Naive thymus-derived CD8-positive, alpha-beta T cell (primary cell): ENCODE results near the gene PGS1. TPM values are rescaled to one million over a fixed set of nuclear protein-coding genes. Genes with fewer than 3 reads are reported as not detected.
A peak's percentile ranks its signal among the peaks of the same experiment; 100 is the strongest.

Experiments used
- ATAC-seq, 2 donors: fragments of 150-1000 bp; cut with Tn5 transposase in 1 of 2; sonication (Bioruptor Pico), chemical (Tn5 transposase) in 1 of 2; 1 replicate in 1 of 2; 2 replicates in 1 of 2; pipeline ENCODE4 v1.10.0; 2021; ENCODE audit warnings: mild to moderate bottlenecking in 2 of 2, moderate library complexity in 2 of 2
- POLR2A ChIA-PET: fragments of 350-600 bp; sonication (Branson Sonifier 250); formaldehyde crosslinking; loops from one replicate; lab custom pipeline; 2021; ENCODE audit warnings: antibody characterized with exemption; lab: Charles Lee
- DNase-seq, 10 donors: peaks; one replicate each; pipeline versions ENCODE4 v3.0.0 to v3.0.0-alpha.2; 2020 to 2022
- H3K27ac Mint-ChIP-seq, 10 donors: one replicate each; pipeline ENCODE4 v1.8.0; 2020 to 2022; ENCODE audit warnings: mild to moderate bottlenecking in 10 of 10, mixed read lengths in 10 of 10, moderate library complexity in 4 of 10, inconsistent platforms in 1 of 10
- H3K27me3 Mint-ChIP-seq, 5 donors: one replicate each; pipeline ENCODE4 v1.8.0; 2021 to 2022; ENCODE audit warnings: mixed read lengths in 5 of 5
- H3K36me3 Mint-ChIP-seq, 3 donors: one replicate each; pipeline ENCODE4 v1.8.0; 2020 to 2022; ENCODE audit warnings: mixed read lengths in 3 of 3, mild to moderate bottlenecking in 2 of 3, inconsistent platforms in 1 of 3
- H3K4me1 Mint-ChIP-seq, 4 donors: one replicate each; pipeline ENCODE4 v1.8.0; 2021 to 2022; ENCODE audit warnings: mixed read lengths in 4 of 4
- H3K4me3 Mint-ChIP-seq, 10 donors: one replicate each; pipeline ENCODE4 v1.8.0; 2020 to 2022; ENCODE audit warnings: mild to moderate bottlenecking in 10 of 10, mixed read lengths in 10 of 10, moderate library complexity in 6 of 10, inconsistent platforms in 1 of 10
- H3K9me3 Mint-ChIP-seq, 9 donors: one replicate each; pipeline ENCODE4 v1.8.0; 2020 to 2022; ENCODE audit warnings: mixed read lengths in 9 of 9, mild to moderate bottlenecking in 3 of 9, inconsistent platforms in 1 of 9, moderate library complexity in 1 of 9
- polyA plus RNA-seq, 3 donors: library from polyadenylated mRNA; unstranded; fragments of 300-500 nt; fragmentation: Illumina TruSeq; gene quantifications; one replicate each; pipeline ENCODE4 v1.2.3, GENCODE V29; 2021
- total RNA-seq, 8 experiments: library from RNA in 2 of 8; stranded (reverse) in 2 of 8; gene quantifications; one replicate each; pipeline ENCODE4 v1.2.3 and lab custom pipeline; 2021 to 2026

Gene PGS1
- total and polyA plus RNA-seq, 5 experiments from 2014 or later: 24.3 to 73.4 (median 46.6) TPM

GRCh38 chr17:78437508-78438169 is 59.2 kb downstream of the PGS1 start:
- Mint-ChIP-seq H3K9me3 (peaks cover 0 to 2% (median 0%) of the 10 kb centered on the region in 9 donors), H3K36me3 (no peaks in the 10 kb centered on the region), H3K4me1 (peaks cover 0 to 9% (median 6%) of the 10 kb centered on the region in 4 donors), H3K27me3 (no peaks in the 10 kb centered on the region), H3K4me3 (peak overlapping the region in 4 of 10 donors; percentile 25 to 50 (median 30)), H3K27ac (peak overlapping the region in 5 of 10 donors; percentile 17 to 96 (median 78))
- POLR2A ChIA-PET: no interaction called here
- no peak for DNase-seq
- ATAC-seq: no peak

DNA sequence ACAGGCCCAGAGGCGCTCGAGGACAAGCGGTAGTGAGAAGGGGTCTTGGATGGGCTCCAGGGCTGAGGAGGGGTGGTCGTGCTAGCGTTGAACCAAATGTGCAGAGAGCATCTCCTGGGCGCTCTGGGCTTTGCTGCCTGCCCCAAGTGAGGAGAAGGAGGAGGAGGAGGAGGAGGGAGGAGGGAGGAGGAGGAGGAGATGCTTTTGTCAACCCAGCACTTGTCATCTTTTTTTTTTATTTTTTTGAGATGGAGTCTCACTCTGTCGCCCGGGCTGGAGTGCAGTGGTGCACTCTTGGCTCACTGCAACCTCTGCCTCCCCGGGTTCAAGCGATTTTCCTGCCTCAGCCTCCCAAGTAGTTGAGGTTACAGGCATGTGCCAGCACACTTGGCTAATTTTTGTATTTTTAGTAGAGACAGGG is 59.8 kb downstream of the PGS1 start:
- ATAC-seq (peak; percentile 39 to 70), DNase-seq (peak in 4 of 10 donors; percentile 16 to 62 (median 42))
- Mint-ChIP-seq H3K4me3 (peak overlapping the region in 3 of 10 donors; percentile 25 to 65 (median 26)), H3K36me3 (no peaks in the 10 kb centered on the region), H3K4me1 (peaks cover 0 to 15% (median 6%) of the 10 kb centered on the region in 4 donors), H3K9me3 (peaks cover 0 to 2% (median 0%) of the 10 kb centered on the region in 9 donors), H3K27ac (peak overlapping the region in 3 of 10 donors; percentile 72 to 96 (median 95)), H3K27me3 (no peaks in the 10 kb centered on the region)
- POLR2A ChIA-PET: no interaction called here

- Mint-ChIP-seq H3K36me3 (no peaks in the 10 kb centered on the region), H3K27ac (peak overlapping the region in 3 of 10 donors; percentile 57 to 95 (median 57)), H3K9me3 (peaks cover 0 to 2% (median 0%) of the 10 kb centered on the region in 9 donors), H3K4me3 (no peak overlapping the region), H3K4me1 (peaks cover 0 to 15% (median 6%) of the 10 kb centered on the region in 4 donors), H3K27me3 (no peaks in the 10 kb centered on the region)
- POLR2A ChIA-PET: interaction anchor here (0.6 kb wide), 1 partner anchor 269 kb away, joined by 3 read pairs; no protein-coding TSS in a partner anchor
- peak in 1 of 10 donors; percentile 16 for DNase-seq
- ATAC-seq: peak; percentile 26 to 46
Observed at GRCh38 chr17:78438694-78439325, 60.4 kb downstream of the PGS1 start.

DNA sequence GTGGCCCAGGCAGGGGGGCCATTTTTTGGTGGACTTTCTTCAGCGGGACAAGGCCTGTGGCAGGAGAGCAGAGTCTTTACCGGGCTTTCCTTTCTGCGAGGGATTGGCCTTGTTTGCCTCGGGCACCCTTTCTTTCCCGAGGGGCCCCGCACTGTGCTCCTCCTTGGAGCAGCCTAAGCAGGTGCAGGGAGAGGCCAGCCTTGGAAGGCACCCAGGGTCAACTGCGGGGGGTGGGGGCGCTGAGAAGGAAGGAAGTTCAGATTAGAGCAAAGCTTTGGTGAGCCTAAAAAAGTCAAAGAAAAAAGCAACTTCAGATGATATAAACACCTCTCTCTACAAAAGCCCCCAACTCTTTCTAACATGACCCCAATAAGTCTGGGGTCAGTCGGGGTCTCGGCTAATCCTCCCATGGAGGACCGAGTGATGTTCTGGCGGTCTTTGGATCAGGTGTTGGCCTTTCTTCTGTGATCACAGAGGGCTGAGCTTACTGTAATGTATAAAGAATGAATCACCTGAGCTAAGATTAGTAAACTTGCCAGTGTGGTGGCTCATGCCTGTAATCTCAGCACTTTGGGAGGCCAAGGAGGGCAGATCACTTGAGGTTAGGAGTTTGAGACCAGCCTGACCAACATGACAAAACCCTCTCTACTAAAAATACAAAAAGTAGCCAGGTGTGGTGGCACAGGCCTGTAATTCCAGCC is 63.0 kb downstream of the PGS1 start:
- ATAC-seq (no peak), DNase-seq (no peak)
- Mint-ChIP-seq H3K27ac (peak overlapping the region in 1 of 10 donors; percentile 60), H3K4me3 (no peak overlapping the region), H3K9me3 (peaks cover 0 to 2% (median 0%) of the 10 kb centered on the region in 9 donors), H3K36me3 (no peaks in the 10 kb centered on the region), H3K27me3 (no peaks in the 10 kb centered on the region), H3K4me1 (peaks cover 0 to 15% (median 5%) of the 10 kb centered on the region in 4 donors)
- POLR2A ChIA-PET: no interaction called here

DNA sequence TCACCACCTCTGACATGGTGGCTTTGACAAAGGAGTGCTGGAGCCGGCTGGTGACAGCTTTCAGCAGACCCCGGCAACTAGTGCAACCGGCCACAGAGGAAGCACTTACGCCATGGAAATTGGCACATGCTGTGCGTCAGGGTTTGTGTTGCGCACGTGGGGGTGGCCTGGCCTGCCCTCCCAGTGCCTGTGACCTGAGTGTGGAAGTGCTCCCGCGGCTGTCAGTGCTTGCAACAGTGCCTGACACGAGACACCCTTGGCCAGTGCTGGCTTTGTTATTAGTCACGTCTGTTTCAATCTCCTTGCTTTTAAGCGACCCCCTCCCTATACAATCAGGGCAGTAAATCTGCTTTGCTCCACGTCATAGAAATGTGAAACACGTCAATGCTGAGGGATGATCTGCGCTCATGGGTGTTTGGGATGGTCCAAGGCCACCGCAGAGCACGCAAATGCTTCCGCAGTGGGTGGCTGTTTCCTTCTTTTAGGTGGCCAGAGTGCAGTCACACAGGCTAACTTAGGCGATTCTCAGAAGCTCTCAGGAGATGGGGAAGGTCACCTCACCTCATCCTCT is 64.3 kb downstream of the PGS1 start:
- no peaks in the 10 kb centered on the region for H3K27me3 Mint-ChIP-seq
- H3K4me3 Mint-ChIP-seq: no peak overlapping the region
- POLR2A ChIA-PET: no interaction called here
- DNase-seq (peak in 1 of 10 donors; percentile 20), ATAC-seq (no peak)
- peaks cover 0 to 15% (median 4%) of the 10 kb centered on the region in 4 donors for H3K4me1 Mint-ChIP-seq
- no peaks in the 10 kb centered on the region for H3K36me3 Mint-ChIP-seq
- H3K27ac Mint-ChIP-seq: no peak overlapping the region
- H3K9me3 Mint-ChIP-seq: peaks cover 0 to 2% (median 0%) of the 10 kb centered on the region in 9 donors

DNA sequence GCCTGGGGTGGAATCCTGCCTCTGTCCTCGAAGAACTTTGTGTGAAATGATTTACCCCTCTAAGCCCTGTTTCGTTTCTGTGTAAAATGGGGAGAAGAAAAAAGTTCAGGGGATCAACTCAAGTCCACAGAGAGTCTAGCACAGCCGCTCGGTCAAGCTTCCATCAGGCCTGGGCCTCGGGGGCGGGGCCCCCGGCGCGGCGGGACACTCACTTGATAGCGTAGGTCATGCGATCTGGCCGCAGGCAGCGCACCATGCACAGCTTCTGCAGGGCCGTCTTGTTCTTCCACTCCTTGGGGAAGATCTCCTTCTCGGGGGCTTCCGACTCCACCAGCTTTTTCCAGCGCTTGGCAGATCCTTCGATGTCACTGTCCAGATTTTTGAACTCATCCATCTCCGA is 65.9 kb downstream of the PGS1 start:
- POLR2A ChIA-PET: no interaction called here
- no peak for DNase-seq
- Mint-ChIP-seq H3K36me3 (no peaks in the 10 kb centered on the region), H3K4me3 (no peak overlapping the region), H3K9me3 (no peaks in the 10 kb centered on the region), H3K27ac (no peak overlapping the region), H3K4me1 (peaks cover 0 to 15% (median under 1%) of the 10 kb centered on the region in 4 donors), H3K27me3 (no peaks in the 10 kb centered on the region)
- ATAC-seq: no peak

DNA sequence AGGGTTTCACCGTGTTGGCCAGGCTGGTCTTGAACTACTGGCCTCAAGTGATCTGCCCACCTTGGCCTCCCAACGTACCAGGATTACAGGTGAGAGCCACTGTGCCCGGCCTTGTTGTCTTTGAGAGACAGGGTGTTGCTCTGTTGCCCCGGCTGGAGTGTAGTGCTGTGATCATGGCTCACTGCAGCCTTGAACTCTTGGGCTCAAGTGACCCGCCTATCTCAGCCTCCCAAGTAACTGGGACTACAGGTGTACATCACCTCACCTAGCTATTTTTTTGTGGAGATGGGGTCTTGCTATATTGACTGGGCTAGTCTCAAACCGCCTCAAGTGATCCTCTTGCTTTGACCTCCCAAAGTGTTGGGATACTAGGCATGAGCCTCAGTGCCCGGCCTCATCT is 68.4 kb downstream of the PGS1 start:
- H3K27me3 Mint-ChIP-seq: no peaks in the 10 kb centered on the region
- DNase-seq: no peak

GRCh38 chr17:78448356-78448993 is 70.0 kb downstream of the PGS1 start:
- POLR2A ChIA-PET: no interaction called here
- peak overlapping the region in 1 of 10 donors; percentile 7 for H3K27ac Mint-ChIP-seq
- no peak for ATAC-seq
- H3K9me3 Mint-ChIP-seq: no peaks in the 10 kb centered on the region
- no peaks in the 10 kb centered on the region for H3K27me3 Mint-ChIP-seq
- H3K4me3 Mint-ChIP-seq: no peak overlapping the region
- no peaks in the 10 kb centered on the region for H3K36me3 Mint-ChIP-seq
- H3K4me1 Mint-ChIP-seq: peaks cover 0 to 5% (median 0%) of the 10 kb centered on the region in 4 donors
- no peak for DNase-seq

More for the DNA sequence above, 68.4 kb downstream of the PGS1 start:
- no peaks in the 10 kb centered on the region for H3K36me3 Mint-ChIP-seq
- H3K4me1 Mint-ChIP-seq: peaks cover 0 to 12% (median 3%) of the 10 kb centered on the region in 4 donors
- ATAC-seq: no peak
- POLR2A ChIA-PET: no interaction called here
- H3K27ac Mint-ChIP-seq: no peak overlapping the region
- H3K9me3 Mint-ChIP-seq: no peaks in the 10 kb centered on the region
- H3K4me3 Mint-ChIP-seq: no peak overlapping the region

DNA sequence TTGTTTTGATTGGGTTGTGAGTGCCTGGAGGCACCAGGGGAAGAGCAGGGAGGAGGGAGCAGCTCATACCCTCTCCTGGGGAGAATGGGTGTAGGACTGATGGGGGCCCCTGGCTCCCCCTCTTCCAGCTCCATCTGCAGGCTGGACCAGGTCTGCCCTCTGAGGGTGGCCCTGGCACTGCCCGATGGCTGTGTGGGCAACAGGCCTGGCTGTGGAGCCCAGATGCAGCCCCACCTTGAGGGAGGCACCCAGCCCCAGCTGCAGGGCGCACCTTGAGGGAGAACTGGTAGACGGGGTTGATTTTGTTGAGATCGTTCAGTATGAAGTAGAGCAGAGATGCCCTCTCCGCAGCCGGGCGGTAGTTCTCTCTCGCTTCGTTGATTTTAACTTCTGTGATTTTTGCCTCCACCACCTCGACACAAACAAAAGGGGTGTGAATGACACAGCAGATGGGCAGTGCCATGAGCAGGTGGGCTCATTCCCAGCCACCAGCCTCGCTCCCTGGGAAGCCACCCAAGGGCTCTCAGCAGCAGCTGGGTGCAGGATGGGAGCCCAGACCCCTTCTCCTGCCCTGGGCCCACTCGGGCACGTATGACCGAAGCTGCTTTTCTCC is 71.6 kb downstream of the PGS1 start:
- H3K9me3 Mint-ChIP-seq: no peaks in the 10 kb centered on the region
- POLR2A ChIA-PET: interaction anchor here (0.6 kb wide), 1 partner anchor 488 kb away, joined by 6 read pairs; no protein-coding TSS in a partner anchor
- peaks cover 0 to 5% (median 0%) of the 10 kb centered on the region in 4 donors for H3K4me1 Mint-ChIP-seq
- peaks cover 0 to 2% (median 0%) of the 10 kb centered on the region in 5 donors for H3K27me3 Mint-ChIP-seq
- no peak overlapping the region for H3K4me3 Mint-ChIP-seq
- DNase-seq (no peak), ATAC-seq (no peak)
- no peaks in the 10 kb centered on the region for H3K36me3 Mint-ChIP-seq
- no peak overlapping the region for H3K27ac Mint-ChIP-seq

- no peak overlapping the region for H3K4me3 Mint-ChIP-seq
- no peak for DNase-seq
Observed at GRCh38 chr17:78450696-78451345, 72.4 kb downstream of the PGS1 start.

GRCh38 chr17:78451753-78452152 is 73.3 kb downstream of the PGS1 start:
- Mint-ChIP-seq H3K27ac (peak overlapping the region in 2 of 10 donors; percentile 75 to 79), H3K9me3 (no peaks in the 10 kb centered on the region), H3K36me3 (no peaks in the 10 kb centered on the region), H3K4me3 (no peak overlapping the region), H3K4me1 (peaks cover 0 to 4% (median 0%) of the 10 kb centered on the region in 4 donors), H3K27me3 (peaks cover 0 to 4% (median 0%) of the 10 kb centered on the region in 5 donors)
- POLR2A ChIA-PET: no interaction called here
- DNase-seq (no peak), ATAC-seq (no peak)

More at GRCh38 chr17:78450696-78451345, 72.4 kb downstream of the PGS1 start:
- ATAC-seq: no peak
- POLR2A ChIA-PET: no interaction called here
- peaks cover 0 to 2% (median 0%) of the 10 kb centered on the region in 5 donors for H3K27me3 Mint-ChIP-seq
- H3K4me1 Mint-ChIP-seq: peaks cover 0 to 5% (median 0%) of the 10 kb centered on the region in 4 donors
- peak overlapping the region in 1 of 10 donors; percentile 40 for H3K27ac Mint-ChIP-seq
- no peaks in the 10 kb centered on the region for H3K36me3 Mint-ChIP-seq
- no peaks in the 10 kb centered on the region for H3K9me3 Mint-ChIP-seq
